ENCODE data around the gene CHMP2A.
"Not testable (repeated sequence)": the region's sequence is repeated elsewhere in the genome, so short reads cannot be mapped to it uniquely, and the experiment has no call there.

The CHMP2A gene

GRCh38 chr19:58513694-58514563, 41.0 kb downstream of the CHMP2A start:
- DNase-seq (ENCODE audit: low read depth in 4 of 4, low spot score in 1 of 4) = peak; percentile 91 to 95 (median 92)

DNA sequence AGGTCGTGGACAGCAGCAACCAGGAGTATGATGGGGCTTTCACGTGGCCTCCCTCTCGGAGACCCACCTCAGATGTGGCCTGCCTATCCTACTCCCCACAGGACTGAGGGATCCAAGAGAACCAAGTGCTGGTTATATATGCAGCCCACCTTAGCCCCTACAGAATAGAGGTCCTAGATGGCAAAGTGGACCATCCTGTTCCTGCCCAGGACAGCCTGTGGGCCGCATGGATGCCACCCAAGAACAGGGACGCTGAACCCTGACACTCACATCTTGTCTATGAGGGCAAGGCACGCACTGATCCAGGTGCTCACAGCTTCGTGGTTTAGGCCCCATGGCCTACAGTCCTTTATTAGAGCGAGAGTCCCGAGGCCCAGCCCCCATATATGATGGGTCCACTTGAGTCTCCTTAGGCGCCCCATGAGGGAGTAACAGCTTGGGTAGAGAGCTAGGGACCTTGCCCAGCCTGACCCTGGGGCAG, 41.7 kb downstream of the CHMP2A start:
- no peak for DNase-seq (ENCODE audit: low read depth in 4 of 4, low spot score in 1 of 4)

DNA sequence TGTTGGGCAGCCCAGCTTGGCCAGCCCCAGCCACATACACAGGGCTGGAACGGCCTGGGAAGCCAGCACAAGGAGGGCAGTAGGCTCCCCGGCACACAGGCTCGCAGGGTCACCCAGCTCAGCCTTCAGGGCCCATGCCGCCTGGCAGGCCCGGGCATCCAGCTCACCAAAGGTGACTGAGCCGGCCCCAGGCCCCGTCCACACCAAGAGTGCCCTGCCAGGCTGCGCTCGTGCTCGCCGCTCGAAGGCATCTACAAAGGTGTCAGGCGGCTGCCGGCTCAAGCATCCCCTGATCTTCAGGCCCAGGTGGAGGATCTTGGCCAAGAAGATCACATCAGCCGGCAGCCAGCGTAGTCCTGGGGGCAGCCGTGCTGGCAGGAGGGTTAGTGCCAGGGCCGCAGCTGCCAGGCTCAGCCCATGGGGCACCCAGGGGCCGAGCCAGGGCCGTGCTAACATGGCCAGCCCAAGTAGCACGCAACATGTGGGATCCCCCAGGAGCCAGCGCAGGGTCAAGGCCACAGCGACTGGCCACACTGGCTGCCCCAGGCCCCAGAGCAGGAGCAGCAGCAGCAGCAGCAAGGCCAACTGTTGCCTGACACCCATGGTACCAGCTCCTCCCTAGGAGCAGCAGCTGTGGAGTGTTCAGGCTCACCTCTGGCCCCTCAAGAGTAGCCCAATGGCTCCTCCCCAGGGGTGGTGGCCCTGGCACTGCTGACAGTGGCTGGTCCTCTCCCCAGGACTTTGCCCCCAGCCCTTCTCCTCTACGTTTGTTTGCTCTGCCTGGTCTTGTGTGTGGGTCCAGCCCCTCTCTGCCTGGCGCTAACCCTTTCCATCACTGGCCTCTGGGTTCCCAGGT, 43.3 kb downstream of the CHMP2A start, which contains the start of gene SLC27A5:
SLC27A5 (minus strand) TSS at position 640 of the 856 bp plus-strand sequence; CDS start at position 603, 37 bp downstream.
- DNase-seq (ENCODE audit: low read depth in 4 of 4, low spot score in 1 of 4) = no peak

DNA sequence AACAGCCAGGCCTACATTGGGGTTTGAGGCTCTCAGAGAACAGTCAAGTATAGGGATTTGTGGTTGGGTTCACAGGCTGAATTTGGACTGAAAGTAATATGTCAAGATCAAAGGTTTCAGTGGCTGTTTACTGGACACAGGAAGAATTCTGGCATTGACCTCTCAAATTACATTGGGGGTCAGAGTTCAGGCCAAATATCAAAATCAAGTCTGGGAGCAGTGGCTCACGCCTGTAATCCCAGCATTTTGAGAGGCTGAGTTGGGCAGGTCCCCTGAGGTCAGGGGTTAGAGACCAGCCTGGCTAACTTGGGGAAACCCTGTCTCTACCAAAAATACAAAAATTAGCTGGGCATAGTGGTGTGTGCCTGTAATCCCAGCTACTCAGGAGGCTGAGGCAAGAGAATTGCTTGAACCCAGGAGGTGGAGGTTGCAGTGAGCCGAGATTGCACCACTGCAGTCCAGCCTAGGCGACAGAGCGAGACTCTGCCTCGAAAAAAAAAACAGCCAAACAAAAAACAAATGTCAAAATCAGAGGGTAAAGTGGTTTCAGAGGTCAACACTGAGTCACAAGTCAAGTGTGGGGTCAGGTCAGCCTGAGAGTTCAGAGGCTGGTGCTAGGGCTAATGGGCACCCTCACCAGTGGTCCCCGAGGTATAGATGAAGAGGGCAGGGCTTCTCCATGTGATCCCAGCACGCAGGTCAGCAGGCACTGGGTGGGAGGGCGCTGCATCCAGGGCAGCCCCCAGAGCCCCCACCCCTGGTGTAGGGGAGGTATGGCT, 44.6 kb downstream of the CHMP2A start:
- DNase-seq (ENCODE audit: low read depth in 4 of 4, low spot score in 1 of 4) = no peak

GRCh38 chr19:58509731-58510083, 45.2 kb downstream of the CHMP2A start:
- DNase-seq (ENCODE audit: low read depth in 4 of 4, low spot score in 1 of 4) = no peak

GRCh38 chr19:58507602-58508223, 47.2 kb downstream of the CHMP2A start:
- DNase-seq (ENCODE audit: low read depth in 4 of 4, low spot score in 1 of 4) = not testable (repeated sequence)
